Chondrocyte (in vitro differentiated cells): ENCODE measurements around the gene OR5AR1. TPM values are rescaled to one million over a fixed set of nuclear protein-coding genes. Genes with fewer than 3 reads are reported as not detected.

Experiments
- DNase-seq: peaks from one replicate; pipeline ENCODE4 v3.0.0; 2021; ENCODE audit warnings: mixed read lengths, low spot score
- H3K27ac Mint-ChIP-seq: one replicate; pipeline ENCODE4 v1.8.0; 2021; ENCODE audit warnings: mild to moderate bottlenecking, moderate library complexity, mixed read lengths; ENCODE audit not compliant: unreplicated experiment
- H3K27me3 Mint-ChIP-seq: 2 replicates; pipeline ENCODE4 v1.8.0; 2021; ENCODE audit warnings: low read depth, mixed read lengths
- H3K36me3 Mint-ChIP-seq: 2 replicates; pipeline ENCODE4 v1.8.0; 2021; ENCODE audit warnings: low read depth, mixed read lengths
- H3K4me1 Mint-ChIP-seq: 2 replicates; pipeline ENCODE4 v1.8.0; 2021; ENCODE audit warnings: low read depth, mild to moderate bottlenecking, mixed read lengths
- H3K4me3 Mint-ChIP-seq: one replicate; pipeline ENCODE4 v1.8.0; 2021; ENCODE audit warnings: mild to moderate bottlenecking, moderate library complexity, mixed read lengths; ENCODE audit not compliant: unreplicated experiment
- H3K9me3 Mint-ChIP-seq: 2 replicates; pipeline ENCODE4 v1.8.0; 2021; ENCODE audit warnings: low read depth, mixed read lengths
- CTCF ChIP-seq: fragments of 200-600 bp; sonication (generic); IDR thresholded peaks from 2 replicates; pipeline ENCODE4 v1.5.0; 2021; ENCODE audit warnings: antibody characterized with exemption, mild to moderate bottlenecking, moderate library complexity
- total RNA-seq: library from RNA; stranded (reverse); gene quantifications from 3 replicates; pipeline ENCODE4 v1.2.1, GENCODE V29; 2021

OR5AR1 gene
- total RNA-seq, 1 donor from 2014 or later = not detected

DNA sequence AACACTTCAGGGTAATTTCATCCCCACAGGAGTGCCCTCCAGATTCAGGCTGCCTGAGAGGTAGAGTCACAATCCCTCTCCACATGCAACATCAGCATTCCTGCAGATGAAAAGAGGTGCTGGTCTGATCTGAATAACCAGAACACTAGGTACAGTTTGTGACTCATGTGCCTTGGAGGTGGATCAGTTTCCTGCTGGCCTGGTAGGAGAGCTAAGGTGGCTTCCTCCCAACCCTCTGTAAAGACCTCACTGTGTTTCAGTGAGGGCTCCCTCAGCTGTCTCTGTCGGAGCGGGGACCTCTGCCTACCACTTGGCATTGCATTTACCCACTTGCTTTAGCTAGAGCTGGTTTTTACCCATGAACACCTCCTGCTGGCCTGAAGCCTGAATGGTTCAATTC lies 43.0 kb downstream of the OR5AR1 start:
- Mint-ChIP-seq H3K9me3 (peaks cover 10% of the 10 kb centered on the region), H3K4me1 (no peaks in the 10 kb centered on the region), H3K4me3 (no peak overlapping the region), H3K27me3 (no peaks in the 10 kb centered on the region), H3K36me3 (no peaks in the 10 kb centered on the region), H3K27ac (no peak overlapping the region)
- DNase-seq = no peak
- TF ChIP-seq CTCF = no peak

- Mint-ChIP-seq H3K4me1 (no peaks in the 10 kb centered on the region), H3K27ac (no peak overlapping the region), H3K9me3 (peaks cover 29% of the 10 kb centered on the region)
Measured at GRCh38 chr11:56714206-56714605, 50.7 kb downstream of the OR5AR1 start.

More at GRCh38 chr11:56714206-56714605, 50.7 kb downstream of the OR5AR1 start:
- no peaks in the 10 kb centered on the region for H3K36me3 Mint-ChIP-seq
- DNase-seq = no peak
- TF ChIP-seq CTCF = no peak
- H3K4me3 Mint-ChIP-seq = no peak overlapping the region
- H3K27me3 Mint-ChIP-seq = no peaks in the 10 kb centered on the region

Other genes with a start within 250 kb of the OR5AR1 start
- gene OR5M3, start 190.3 kb upstream of the OR5AR1 start, total RNA-seq = not detected in 3 replicates
- not detected in 3 replicates for gene OR5M8, start 172.3 kb upstream of the OR5AR1 start, total RNA-seq
- gene OR5M11, start 120.4 kb upstream of the OR5AR1 start, total RNA-seq = not detected in 3 replicates
- not detected in 3 replicates for gene OR5M10, start 86.0 kb upstream of the OR5AR1 start, total RNA-seq
- not detected in 3 replicates for gene OR5M1, start 48.8 kb upstream of the OR5AR1 start, total RNA-seq
- gene OR5AP2, start 21.2 kb upstream of the OR5AR1 start, total RNA-seq = not detected in 3 replicates
- gene OR9G1, start 35.4 kb downstream of the OR5AR1 start, total RNA-seq = not detected in 3 replicates
- not detected in 3 replicates for gene OR9G4, start 85.0 kb downstream of the OR5AR1 start, total RNA-seq